KMS-11 (cell line): ENCODE measurements around the gene DDX47.

ENCODE experiments used
- H2AFZ ChIP-seq: fragments of 200-600 bp; sonication (generic); 2 replicates; pipeline ENCODE4 v1.6.1; 2016; ENCODE audit warnings: antibody characterized with exemption, mixed run types, low read depth
- H3K27ac ChIP-seq: fragments of 200-600 bp; sonication (generic); 2 replicates; pipeline ENCODE4 v1.6.1; 2016; ENCODE audit warnings: mild to moderate bottlenecking, mixed run types
- H3K27me3 ChIP-seq: fragments of 200-600 bp; sonication (generic); 2 replicates; pipeline ENCODE4 v1.6.1; 2017; ENCODE audit warnings: mild to moderate bottlenecking, low read depth, mixed run types, moderate library complexity; ENCODE audit not compliant: insufficient read depth
- H3K36me3 ChIP-seq: fragments of 200-600 bp; sonication (generic); 2 replicates; pipeline ENCODE4 v1.6.1; 2017; ENCODE audit warnings: mild to moderate bottlenecking, mixed run types; ENCODE audit not compliant: insufficient read depth
- H3K4me1 ChIP-seq: fragments of 200-600 bp; sonication (generic); 2 replicates; pipeline ENCODE4 v1.6.1; 2016; ENCODE audit warnings: mild to moderate bottlenecking, low read depth, mixed run types; ENCODE audit not compliant: poor library complexity, severe bottlenecking
- H3K4me2 ChIP-seq: fragments of 200-600 bp; sonication (generic); 2 replicates; pipeline ENCODE4 v1.7.0; 2016; ENCODE audit warnings: mild to moderate bottlenecking, mixed run types
- H3K4me3 ChIP-seq: fragments of 200-600 bp; sonication (generic); IDR thresholded peaks from 2 replicates; pipeline ENCODE4 v1.6.1; 2017; ENCODE audit warnings: low read depth, low read length, mixed read lengths; ENCODE audit not compliant: insufficient read depth
- H3K79me2 ChIP-seq: fragments of 200-600 bp; sonication (generic); 2 replicates; pipeline ENCODE4 v1.6.1; 2016; ENCODE audit warnings: low read depth, mixed run types; ENCODE audit not compliant: insufficient read depth
- H3K9ac ChIP-seq: fragments of 200-600 bp; sonication (generic); 2 replicates; pipeline ENCODE4 v1.6.1; 2016; ENCODE audit warnings: mild to moderate bottlenecking, mixed run types
- H4K20me1 ChIP-seq: fragments of 200-600 bp; sonication (generic); 2 replicates; pipeline ENCODE4 v1.6.1; 2016; ENCODE audit warnings: mild to moderate bottlenecking, mixed run types; ENCODE audit not compliant: insufficient read depth
- CTCF ChIP-seq: fragments of 200-600 bp; sonication (generic); conservative IDR thresholded peaks from 2 replicates; pipeline ENCODE4 v1.6.1; 2017; ENCODE audit warnings: low read depth, mild to moderate bottlenecking, antibody characterized with exemption, low read length, moderate library complexity, mixed read lengths

Gene DDX47

GRCh38 chr12:12823811-12824210, 10.7 kb downstream of the DDX47 start:
- H3K4me2 ChIP-seq = no peak overlapping the region
- no peak overlapping the region for H3K9ac ChIP-seq
- TF ChIP-seq CTCF = no peak
- H2AFZ ChIP-seq = no peak overlapping the region
- no peak overlapping the region for H3K4me3 ChIP-seq
- no peaks in the 10 kb centered on the region for H4K20me1 ChIP-seq
- H3K36me3 ChIP-seq = peaks cover 14% of the 10 kb centered on the region
- H3K4me1 ChIP-seq = peaks cover 14% of the 10 kb centered on the region
- no peak overlapping the region for H3K27ac ChIP-seq
- peaks cover 18% of the 10 kb centered on the region; the same call in 1 of the 2 replicates for H3K79me2 ChIP-seq
- H3K27me3 ChIP-seq = no peaks in the 10 kb centered on the region

GRCh38 chr12:12835378-12836146, 22.4 kb downstream of the DDX47 start:
- no peak for TF ChIP-seq CTCF
- Histone ChIP-seq H3K9ac (no peak overlapping the region), H3K27me3 (no peaks in the 10 kb centered on the region), H3K79me2 (no peaks in the 10 kb centered on the region), H4K20me1 (no peaks in the 10 kb centered on the region), H2AFZ (no peak overlapping the region), H3K27ac (no peak overlapping the region), H3K4me2 (no peak overlapping the region), H3K4me1 (no peaks in the 10 kb centered on the region), H3K36me3 (no peaks in the 10 kb centered on the region), H3K4me3 (no peak overlapping the region)

- no peak overlapping the region for H3K9ac ChIP-seq
- TF ChIP-seq CTCF = no peak
- no peaks in the 10 kb centered on the region for H3K4me1 ChIP-seq
Observed at GRCh38 chr12:12836571-12836970, 23.4 kb downstream of the DDX47 start.

GRCh38 chr12:12837025-12837812, 24.1 kb downstream of the DDX47 start:
- peak; percentile 67 for TF ChIP-seq CTCF
- Histone ChIP-seq H3K4me3 (no peak overlapping the region), H3K4me1 (no peaks in the 10 kb centered on the region), H3K27ac (no peak overlapping the region), H3K4me2 (no peak overlapping the region), H4K20me1 (no peaks in the 10 kb centered on the region), H3K36me3 (no peaks in the 10 kb centered on the region), H2AFZ (no peak overlapping the region), H3K9ac (no peak overlapping the region), H3K27me3 (no peaks in the 10 kb centered on the region), H3K79me2 (no peaks in the 10 kb centered on the region)

More at GRCh38 chr12:12836571-12836970, 23.4 kb downstream of the DDX47 start:
- Histone ChIP-seq H3K4me3 (no peak overlapping the region), H4K20me1 (no peaks in the 10 kb centered on the region), H3K27ac (no peak overlapping the region), H2AFZ (no peak overlapping the region), H3K27me3 (no peaks in the 10 kb centered on the region), H3K36me3 (no peaks in the 10 kb centered on the region), H3K4me2 (no peak overlapping the region), H3K79me2 (no peaks in the 10 kb centered on the region)
